ENCODE results near the gene SGPP2.

DNA sequence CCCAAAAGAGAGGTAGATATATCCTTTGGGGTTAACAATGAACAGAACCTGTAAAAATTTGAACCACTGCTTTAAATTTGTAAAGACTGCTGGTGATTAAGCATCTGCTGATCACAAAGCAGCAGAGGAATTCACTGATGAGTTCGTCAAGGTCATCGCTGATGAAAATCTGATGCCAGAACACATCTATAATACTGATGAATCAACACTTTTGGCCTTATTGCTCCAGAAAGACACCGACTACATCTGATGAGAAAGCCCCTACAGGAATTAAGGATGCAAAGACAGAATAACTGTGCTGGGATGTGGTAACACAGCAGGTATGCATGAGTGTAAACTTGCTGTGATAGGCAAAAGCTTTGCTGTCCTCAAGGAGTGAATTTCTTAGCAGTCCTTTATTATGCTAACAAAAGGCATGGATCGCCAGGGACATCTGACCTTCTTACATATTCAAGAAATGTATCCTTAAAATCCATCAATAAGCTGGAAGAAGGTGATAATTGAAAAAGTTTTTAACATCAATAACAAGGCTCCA, 30.5 kb upstream of the SGPP2 start:
- TF ChIP-seq, protein P1, sequence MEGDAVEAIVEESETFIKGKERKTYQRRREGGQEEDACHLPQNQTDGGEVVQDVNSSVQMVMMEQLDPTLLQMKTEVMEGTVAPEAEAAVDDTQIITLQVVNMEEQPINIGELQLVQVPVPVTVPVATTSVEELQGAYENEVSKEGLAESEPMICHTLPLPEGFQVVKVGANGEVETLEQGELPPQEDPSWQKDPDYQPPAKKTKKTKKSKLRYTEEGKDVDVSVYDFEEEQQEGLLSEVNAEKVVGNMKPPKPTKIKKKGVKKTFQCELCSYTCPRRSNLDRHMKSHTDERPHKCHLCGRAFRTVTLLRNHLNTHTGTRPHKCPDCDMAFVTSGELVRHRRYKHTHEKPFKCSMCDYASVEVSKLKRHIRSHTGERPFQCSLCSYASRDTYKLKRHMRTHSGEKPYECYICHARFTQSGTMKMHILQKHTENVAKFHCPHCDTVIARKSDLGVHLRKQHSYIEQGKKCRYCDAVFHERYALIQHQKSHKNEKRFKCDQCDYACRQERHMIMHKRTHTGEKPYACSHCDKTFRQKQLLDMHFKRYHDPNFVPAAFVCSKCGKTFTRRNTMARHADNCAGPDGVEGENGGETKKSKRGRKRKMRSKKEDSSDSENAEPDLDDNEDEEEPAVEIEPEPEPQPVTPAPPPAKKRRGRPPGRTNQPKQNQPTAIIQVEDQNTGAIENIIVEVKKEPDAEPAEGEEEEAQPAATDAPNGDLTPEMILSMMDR (IDR thresholded peaks at IDR 0.05), result no peak
- TF ChIP-seq POLR2A (IDR thresholded peaks at IDR 0.05) (no peak), POLR2AphosphoS5 (IDR thresholded peaks at IDR 0.05) (no peak)
